WTC11 (cell line): Measurements from ENCODE around the gene UVRAG. TPM values are rescaled to one million over a fixed set of nuclear protein-coding genes. Genes with fewer than 3 reads are reported as not detected.
A peak's percentile ranks its signal among the peaks of the same experiment; 100 is the strongest.

ENCODE experiments used
- ATAC-seq: fragments of 200-7000 bp; cut with Tn5 transposase; 2 replicates; pipeline ENCODE4 v1.10.0; 2021; ENCODE audit warnings: mild to moderate bottlenecking, moderate library complexity
- CTCF ChIA-PET: fragments of 300-600 bp; sonication (Branson Sonifier 250); formaldehyde crosslinking; loops from one replicate; lab custom pipeline; 2021; ENCODE audit warnings: antibody characterized with exemption; lab: Charles Lee
- POLR2A ChIA-PET: fragments of 350-600 bp; sonication (Branson Sonifier 250); formaldehyde crosslinking; loops from one replicate; lab custom pipeline; 2021; ENCODE audit warnings: antibody characterized with exemption; lab: Charles Lee
- DNase-seq: peaks from one replicate; pipeline ENCODE4 v3.0.0; 2021; ENCODE audit warnings: low spot score
- H3K27ac Mint-ChIP-seq: 2 replicates; pipeline ENCODE4 v1.8.0; 2021; ENCODE audit warnings: mixed read lengths
- H3K27me3 Mint-ChIP-seq: 2 replicates; pipeline ENCODE4 v1.8.0; 2021; ENCODE audit warnings: low read depth, mild to moderate bottlenecking, moderate library complexity, mixed read lengths
- H3K36me3 Mint-ChIP-seq: 2 replicates; pipeline ENCODE4 v1.8.0; 2021; ENCODE audit warnings: mixed read lengths
- H3K4me1 Mint-ChIP-seq: 2 replicates; pipeline ENCODE4 v1.8.0; 2022; ENCODE audit warnings: mixed read lengths
- H3K4me3 Mint-ChIP-seq: 2 replicates; pipeline ENCODE4 v1.8.0; 2021; ENCODE audit warnings: mild to moderate bottlenecking, moderate library complexity, mixed read lengths
- H3K9me3 Mint-ChIP-seq: 2 replicates; pipeline ENCODE4 v1.8.0; 2021; ENCODE audit warnings: mixed read lengths
- AR ChIP-seq: fragments of 250-450 bp; sonication (Bioruptor Pico); IDR thresholded peaks from 2 replicates; pipeline ENCODE4 v1.9.0; 2021; ENCODE audit warnings: mild to moderate bottlenecking
- EMX1 ChIP-seq: fragments of 250-450 bp; sonication (Bioruptor Pico); IDR thresholded peaks from 2 replicates; pipeline ENCODE4 v1.8.0; 2021; ENCODE audit warnings: mild to moderate bottlenecking
- ESRRA ChIP-seq: sonication (generic); formaldehyde crosslinking; IDR thresholded peaks from 2 replicates; pipeline ENCODE4 v1.8.1; 2022; ENCODE audit warnings: mild to moderate bottlenecking, missing genetic modification reagents, borderline replicate concordance
- FOXP1 ChIP-seq: sonication (generic); formaldehyde crosslinking; IDR thresholded peaks from 2 replicates; pipeline ENCODE4 v1.8.0; 2022; ENCODE audit warnings: missing genetic modification reagents, mild to moderate bottlenecking, moderate library complexity, borderline replicate concordance
- GABPB1 ChIP-seq: sonication (generic); formaldehyde crosslinking; IDR thresholded peaks from 2 replicates; pipeline ENCODE4 v1.8.1; 2023; ENCODE audit warnings: mild to moderate bottlenecking, missing genetic modification reagents
- HMGA2 ChIP-seq: fragments of 250-450 bp; sonication (Bioruptor Pico); IDR thresholded peaks from 2 replicates; pipeline ENCODE4 v1.4.0; 2021; ENCODE audit warnings: mild to moderate bottlenecking, moderate library complexity
- NFYB ChIP-seq: sonication (generic); formaldehyde crosslinking; conservative IDR thresholded peaks from 2 replicates; pipeline ENCODE4 v1.8.0; 2022; ENCODE audit warnings: low read depth, missing genetic modification reagents
- PREB ChIP-seq: sonication (generic); formaldehyde crosslinking; IDR thresholded peaks from 2 replicates; pipeline ENCODE4 v1.8.1; 2022; ENCODE audit warnings: mild to moderate bottlenecking, missing genetic modification reagents, moderate library complexity, borderline replicate concordance
- RORB ChIP-seq: fragments of 250-450 bp; sonication (Bioruptor Pico); IDR thresholded peaks from 2 replicates; pipeline ENCODE4 v1.9.0; 2021; ENCODE audit warnings: mild to moderate bottlenecking
- SMAD3 ChIP-seq: sonication (generic); formaldehyde crosslinking; IDR thresholded peaks from 2 replicates; pipeline ENCODE4 v1.8.0; 2022; ENCODE audit warnings: missing genetic modification reagents, mild to moderate bottlenecking, borderline replicate concordance
- ZNF281 ChIP-seq: sonication (generic); formaldehyde crosslinking; IDR thresholded peaks from 2 replicates; pipeline ENCODE4 v1.8.0; 2023; ENCODE audit warnings: mild to moderate bottlenecking, missing genetic modification reagents
- ZNF396 ChIP-seq: fragments of 250-450 bp; sonication (Bioruptor Pico); IDR thresholded peaks from 2 replicates; pipeline ENCODE4 v1.8.0; 2021; ENCODE audit warnings: mild to moderate bottlenecking, moderate library complexity, borderline replicate concordance
- ZNF671 ChIP-seq: fragments of 250-450 bp; sonication (Bioruptor Pico); IDR thresholded peaks from 2 replicates; pipeline ENCODE4 v1.8.0; 2021; ENCODE audit warnings: mild to moderate bottlenecking
- total RNA-seq: library from RNA; stranded (reverse); gene quantifications from 3 replicates; pipeline ENCODE4 v1.2.3, GENCODE V29; 2021
- TF ChIP-seq, protein P1 (sequence below): sonication (generic); formaldehyde crosslinking; IDR thresholded peaks from 2 replicates; pipeline ENCODE4 v1.8.0; 2022; ENCODE audit warnings: missing genetic modification reagents
- TF ChIP-seq, protein P2 (sequence below): fragments of 250-450 bp; sonication (Bioruptor Pico); IDR thresholded peaks from 2 replicates; pipeline ENCODE4 v1.8.0; 2021; ENCODE audit warnings: mild to moderate bottlenecking

The UVRAG gene
- total RNA-seq, 1 experiment from 2014 or later, result 14.5 TPM

DNA sequence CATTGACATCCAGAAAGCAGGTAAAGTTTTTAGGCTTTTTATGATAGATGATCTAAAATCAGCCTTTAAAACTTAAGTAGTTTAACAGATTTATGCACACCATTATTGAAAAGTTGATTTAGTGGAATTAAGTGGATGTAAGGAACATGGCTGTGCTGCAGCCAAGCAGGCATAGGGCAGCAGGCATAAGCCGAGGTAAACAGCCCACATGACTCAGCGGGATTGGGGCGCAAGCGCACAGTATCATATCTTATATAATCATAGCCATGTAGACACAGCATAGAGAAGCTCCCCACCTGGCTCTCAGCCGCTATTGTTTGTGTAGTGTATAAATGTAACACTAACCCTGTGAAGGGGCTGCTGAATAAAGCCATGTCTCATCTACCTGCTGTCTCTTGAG, 233.8 kb downstream of the UVRAG start:
- TF ChIP-seq ZNF281 (CRISPR knock-in tag) (no peak), HMGA2 (CRISPR knock-in tag) (no peak), RORB (CRISPR knock-in tag) (no peak), GABPB1 (no peak), FOXP1 (CRISPR knock-in tag) (no peak), ZNF671 (CRISPR knock-in tag) (no peak), EMX1 (CRISPR knock-in tag) (no peak), PREB (CRISPR knock-in tag) (no peak), AR (CRISPR knock-in tag) (no peak), ESRRA (CRISPR knock-in tag) (no peak), SMAD3 (CRISPR knock-in tag) (no peak), NFYB (CRISPR knock-in tag) (no peak), ZNF396 (CRISPR knock-in tag) (no peak)
- TF ChIP-seq, protein P1, sequence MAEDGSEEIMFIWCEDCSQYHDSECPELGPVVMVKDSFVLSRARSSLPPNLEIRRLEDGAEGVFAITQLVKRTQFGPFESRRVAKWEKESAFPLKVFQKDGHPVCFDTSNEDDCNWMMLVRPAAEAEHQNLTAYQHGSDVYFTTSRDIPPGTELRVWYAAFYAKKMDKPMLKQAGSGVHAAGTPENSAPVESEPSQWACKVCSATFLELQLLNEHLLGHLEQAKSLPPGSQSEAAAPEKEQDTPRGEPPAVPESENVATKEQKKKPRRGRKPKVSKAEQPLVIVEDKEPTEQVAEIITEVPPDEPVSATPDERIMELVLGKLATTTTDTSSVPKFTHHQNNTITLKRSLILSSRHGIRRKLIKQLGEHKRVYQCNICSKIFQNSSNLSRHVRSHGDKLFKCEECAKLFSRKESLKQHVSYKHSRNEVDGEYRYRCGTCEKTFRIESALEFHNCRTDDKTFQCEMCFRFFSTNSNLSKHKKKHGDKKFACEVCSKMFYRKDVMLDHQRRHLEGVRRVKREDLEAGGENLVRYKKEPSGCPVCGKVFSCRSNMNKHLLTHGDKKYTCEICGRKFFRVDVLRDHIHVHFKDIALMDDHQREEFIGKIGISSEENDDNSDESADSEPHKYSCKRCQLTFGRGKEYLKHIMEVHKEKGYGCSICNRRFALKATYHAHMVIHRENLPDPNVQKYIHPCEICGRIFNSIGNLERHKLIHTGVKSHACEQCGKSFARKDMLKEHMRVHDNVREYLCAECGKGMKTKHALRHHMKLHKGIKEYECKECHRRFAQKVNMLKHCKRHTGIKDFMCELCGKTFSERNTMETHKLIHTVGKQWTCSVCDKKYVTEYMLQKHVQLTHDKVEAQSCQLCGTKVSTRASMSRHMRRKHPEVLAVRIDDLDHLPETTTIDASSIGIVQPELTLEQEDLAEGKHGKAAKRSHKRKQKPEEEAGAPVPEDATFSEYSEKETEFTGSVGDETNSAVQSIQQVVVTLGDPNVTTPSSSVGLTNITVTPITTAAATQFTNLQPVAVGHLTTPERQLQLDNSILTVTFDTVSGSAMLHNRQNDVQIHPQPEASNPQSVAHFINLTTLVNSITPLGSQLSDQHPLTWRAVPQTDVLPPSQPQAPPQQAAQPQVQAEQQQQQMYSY (CRISPR knock-in tag), result no peak
- TF ChIP-seq, protein P2, sequence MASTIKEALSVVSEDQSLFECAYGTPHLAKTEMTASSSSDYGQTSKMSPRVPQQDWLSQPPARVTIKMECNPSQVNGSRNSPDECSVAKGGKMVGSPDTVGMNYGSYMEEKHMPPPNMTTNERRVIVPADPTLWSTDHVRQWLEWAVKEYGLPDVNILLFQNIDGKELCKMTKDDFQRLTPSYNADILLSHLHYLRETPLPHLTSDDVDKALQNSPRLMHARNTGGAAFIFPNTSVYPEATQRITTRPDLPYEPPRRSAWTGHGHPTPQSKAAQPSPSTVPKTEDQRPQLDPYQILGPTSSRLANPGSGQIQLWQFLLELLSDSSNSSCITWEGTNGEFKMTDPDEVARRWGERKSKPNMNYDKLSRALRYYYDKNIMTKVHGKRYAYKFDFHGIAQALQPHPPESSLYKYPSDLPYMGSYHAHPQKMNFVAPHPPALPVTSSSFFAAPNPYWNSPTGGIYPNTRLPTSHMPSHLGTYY (CRISPR knock-in tag), result no peak
- ATAC-seq (no peak), DNase-seq (peak; percentile 25)
- peaks cover 21% of the 10 kb centered on the region for H3K4me1 Mint-ChIP-seq
- no peak overlapping the region for H3K4me3 Mint-ChIP-seq
- POLR2A ChIA-PET, result no interaction called here
- peaks cover 47% of the 10 kb centered on the region for H3K9me3 Mint-ChIP-seq
- H3K36me3 Mint-ChIP-seq, result peaks cover 41% of the 10 kb centered on the region
- H3K27ac Mint-ChIP-seq, result no peak overlapping the region
- H3K27me3 Mint-ChIP-seq, result no peaks in the 10 kb centered on the region
- CTCF ChIA-PET, result no interaction called here
